Stomach (tissue), 9 donors: ENCODE results near the gene ANKFY1. TPM values are rescaled to one million over a fixed set of nuclear protein-coding genes. Genes with fewer than 3 reads are reported as not detected.
"Not testable (repeated sequence)": the region's sequence is repeated elsewhere in the genome, so short reads cannot be mapped to it uniquely, and the experiment has no call there.

Source experiments
- DNase-seq, 2 donors: peaks; one replicate each; pipeline versions ENCODE4 v3.0.0 to v3.0.0-alpha.2; 2013 to 2019
- H3K27ac ChIP-seq, 5 donors: fragments of 200-600 bp in 4 of 5; sonication (generic) in 4 of 5; one replicate each; pipeline ENCODE4 v1.5.1; 2013 to 2019; ENCODE audit warnings: mild to moderate bottlenecking in 1 of 5, moderate library complexity in 1 of 5
- H3K27me3 ChIP-seq, 3 donors: fragments of 200-600 bp; sonication (generic); one replicate each; pipeline ENCODE4 v1.5.1; 2017 to 2019; ENCODE audit warnings: mixed run types in 1 of 3
- H3K36me3 ChIP-seq, 4 donors: fragments of 200-600 bp; sonication (generic); 1 replicate in 3 of 4; 2 replicates in 1 of 4; pipeline ENCODE4 v1.5.1; 2016 to 2019
- H3K4me1 ChIP-seq, 4 donors: fragments of 200-600 bp; sonication (generic); one replicate each; pipeline ENCODE4 v1.5.1; 2016 to 2019
- H3K4me3 ChIP-seq, 4 donors: fragments of 200-600 bp; sonication (generic) in 3 of 4; one replicate each; pipeline ENCODE4 v1.5.1; 2016 to 2019; ENCODE audit warnings: mild to moderate bottlenecking in 1 of 4
- H3K9me3 ChIP-seq, 4 donors: fragments of 200-600 bp; sonication (generic); one replicate each; pipeline ENCODE4 v1.5.1; 2016 to 2019
- EP300 ChIP-seq: sonication (generic); formaldehyde crosslinking; IDR thresholded peaks from one replicate; pipeline ENCODE4 v1.6.1; 2017; ENCODE audit warnings: antibody characterized with exemption
- POLR2A ChIP-seq, 4 donors: fragments of 450-650 bp; IDR thresholded peaks; one replicate each; pipeline ENCODE4 v1.6.1; 2016; ENCODE audit warnings: antibody characterized with exemption in 4 of 4, control low read depth in 2 of 4, mild to moderate bottlenecking in 1 of 4, moderate library complexity in 1 of 4
- POLR2AphosphoS5 ChIP-seq, 3 donors: sonication (generic); formaldehyde crosslinking; IDR thresholded peaks; one replicate each; pipeline ENCODE4 v1.6.1; 2016; ENCODE audit warnings: antibody characterized with exemption in 3 of 3
- WGBS, 5 donors: extraction: QIAGEN DNeasy Blood & Tissue Kit in 3 of 5; methylation state at CpG; one replicate each; pipeline versions ENCODE4 v1.1.5 to v1.1.7; 2013 to 2018; 5-methylcytosine and 5-hydroxymethylcytosine counted together
- intact Hi-C: fragments of 100-400 bp; cut with DNase I; formaldehyde crosslinking; loops from one replicate; pipeline ENCODE4 v1.15.1; 2023; ENCODE audit warnings: low total_unique reads
- polyA plus RNA-seq, 3 donors: library from polyadenylated mRNA; stranded (reverse); fragments of 200-250 nt; gene quantifications; one replicate each; pipeline ENCODE4 v1.2.3, GENCODE V29; 2013
- total RNA-seq, 5 donors: library from RNA; depleted of rRNA; stranded (reverse); fragments of >200 nt; gene quantifications; one replicate each; pipeline versions ENCODE4 v1.1.0 to v1.2.3, GENCODE V29; 2014 to 2016
- TF ChIP-seq, protein P1 (sequence below), 7 experiments: fragments of 450-650 bp in 4 of 7; fragments of 200-600 bp in 3 of 7; sonication (generic) in 3 of 7; IDR thresholded peaks; one replicate each; pipeline ENCODE4 v1.5.1; 2016 to 2019; ENCODE audit warnings: antibody characterized with exemption in 7 of 7, control low read depth in 2 of 7, mild to moderate bottlenecking in 1 of 7
- donor health status: healthy with polysubstance abuse.
- donor health status: Bipolar disorder and iron deficiency.
- donor health status: healthy.

The ANKFY1 gene
- total and polyA plus RNA-seq, 8 donors: 6.4 to 61.0 (median 39.2) TPM

DNA sequence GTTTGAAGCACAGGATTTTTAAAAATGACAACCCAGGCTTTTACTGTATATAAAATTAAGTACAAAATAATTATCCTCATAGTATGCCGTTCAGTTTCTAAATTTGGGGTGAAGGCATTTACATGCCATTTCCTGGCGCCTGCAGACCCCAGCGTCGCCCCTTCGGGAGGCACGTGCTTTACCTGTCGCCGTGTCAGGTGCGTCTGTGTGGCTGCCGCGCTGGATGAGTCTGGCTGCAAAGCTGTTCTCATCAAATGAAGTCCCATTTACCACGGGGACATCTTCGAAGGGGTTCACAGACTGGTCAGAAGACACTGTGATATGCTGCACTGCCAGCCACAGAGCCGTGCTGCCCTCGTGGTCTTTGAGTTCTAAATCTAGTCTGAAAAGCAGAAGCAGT lies 69.0 kb downstream of the ANKFY1 start:
- Histone ChIP-seq H3K4me1 (no peaks in the 10 kb centered on the region), H3K4me3 (no peak overlapping the region), H3K27me3 (no peaks in the 10 kb centered on the region), H3K9me3 (no peaks in the 10 kb centered on the region), H3K36me3 (peaks cover 30 to 81% (median 77%) of the 10 kb centered on the region in 4 donors), H3K27ac (no peak overlapping the region)
- TF ChIP-seq POLR2A (IDR thresholded peaks at IDR 0.05): no peak
- TF ChIP-seq EP300: no peak
- TF ChIP-seq POLR2AphosphoS5 (IDR thresholded peaks at IDR 0.05): no peak
- TF ChIP-seq, protein P1, sequence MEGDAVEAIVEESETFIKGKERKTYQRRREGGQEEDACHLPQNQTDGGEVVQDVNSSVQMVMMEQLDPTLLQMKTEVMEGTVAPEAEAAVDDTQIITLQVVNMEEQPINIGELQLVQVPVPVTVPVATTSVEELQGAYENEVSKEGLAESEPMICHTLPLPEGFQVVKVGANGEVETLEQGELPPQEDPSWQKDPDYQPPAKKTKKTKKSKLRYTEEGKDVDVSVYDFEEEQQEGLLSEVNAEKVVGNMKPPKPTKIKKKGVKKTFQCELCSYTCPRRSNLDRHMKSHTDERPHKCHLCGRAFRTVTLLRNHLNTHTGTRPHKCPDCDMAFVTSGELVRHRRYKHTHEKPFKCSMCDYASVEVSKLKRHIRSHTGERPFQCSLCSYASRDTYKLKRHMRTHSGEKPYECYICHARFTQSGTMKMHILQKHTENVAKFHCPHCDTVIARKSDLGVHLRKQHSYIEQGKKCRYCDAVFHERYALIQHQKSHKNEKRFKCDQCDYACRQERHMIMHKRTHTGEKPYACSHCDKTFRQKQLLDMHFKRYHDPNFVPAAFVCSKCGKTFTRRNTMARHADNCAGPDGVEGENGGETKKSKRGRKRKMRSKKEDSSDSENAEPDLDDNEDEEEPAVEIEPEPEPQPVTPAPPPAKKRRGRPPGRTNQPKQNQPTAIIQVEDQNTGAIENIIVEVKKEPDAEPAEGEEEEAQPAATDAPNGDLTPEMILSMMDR (IDR thresholded peaks at IDR 0.05): no peak
- WGBS, 5 donors: 91 to 96% (median 94%) methylated on average over 15 of the region's 15 CpGs
- intact Hi-C loops: no loop called here
- DNase-seq: no peak

DNA sequence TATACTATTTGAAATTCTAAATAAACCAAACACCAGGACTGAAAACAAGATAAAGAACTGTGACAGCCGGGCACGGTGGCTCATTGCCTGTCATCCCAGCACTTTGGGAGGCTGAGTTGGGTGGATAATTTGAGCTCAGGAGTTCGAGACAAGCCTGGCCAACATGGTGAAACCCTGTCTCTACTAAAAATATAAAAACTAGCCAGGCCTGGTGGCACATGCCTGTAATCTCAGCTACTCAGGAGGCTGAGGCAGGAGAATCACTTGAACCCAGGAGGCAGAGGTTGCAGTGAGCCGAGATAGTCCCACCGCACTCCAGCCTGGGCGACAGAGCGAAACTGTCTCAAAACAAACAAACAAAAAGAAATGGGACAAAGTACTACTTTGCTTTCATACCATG lies 73.0 kb downstream of the ANKFY1 start:
- intact Hi-C loops, H3K27me3 ChIP-seq, H3K9me3 ChIP-seq, H3K4me3 ChIP-seq, DNase-seq, H3K4me1 ChIP-seq: not testable (repeated sequence)
- WGBS, 5 donors: 85 to 91% (median 87%) methylated on average over 7 of the region's 7 CpGs
- Histone ChIP-seq H3K36me3 (peaks cover 40 to 91% (median 88%) of the 10 kb centered on the region in 4 donors), H3K27ac (peak overlapping the region in 1 of 5 donors; percentile 34)

DNA sequence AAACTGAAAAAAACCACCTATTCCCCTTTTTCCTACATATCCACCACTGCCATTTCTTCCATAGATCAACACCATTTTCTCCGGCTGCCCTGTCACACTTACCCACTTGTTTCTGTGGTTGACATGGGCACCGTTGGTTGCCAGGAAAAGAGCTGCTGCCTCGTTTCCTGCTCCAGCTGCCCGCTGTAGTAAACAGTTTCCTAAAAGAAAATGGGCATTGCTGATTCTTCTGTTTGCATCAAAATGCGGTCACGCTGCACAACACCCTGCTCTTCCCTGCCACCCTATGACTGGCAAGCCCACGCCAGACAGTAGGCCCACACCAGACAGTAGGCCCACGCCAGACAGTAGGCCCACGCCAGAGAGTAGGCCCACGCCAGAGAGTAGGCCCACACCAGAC lies 74.5 kb downstream of the ANKFY1 start:
- H3K9me3 ChIP-seq: no peaks in the 10 kb centered on the region
- intact Hi-C loops: no loop called here
- no peaks in the 10 kb centered on the region for H3K27me3 ChIP-seq
- no peak overlapping the region for H3K27ac ChIP-seq
- TF ChIP-seq POLR2AphosphoS5 (IDR thresholded peaks at IDR 0.05) (no peak), EP300 (no peak), POLR2A (IDR thresholded peaks at IDR 0.05) (no peak)
- TF ChIP-seq, protein P1 (IDR thresholded peaks at IDR 0.05): no peak
- no peaks in the 10 kb centered on the region for H3K4me1 ChIP-seq
- 72 to 90% (median 81%) methylated on average over 10 of the region's 10 CpGs for WGBS, 5 donors
- DNase-seq: peak in 1 of 2 donors; percentile 56
- peaks cover 50 to 91% (median 88%) of the 10 kb centered on the region in 4 donors for H3K36me3 ChIP-seq
- no peak overlapping the region for H3K4me3 ChIP-seq

DNA sequence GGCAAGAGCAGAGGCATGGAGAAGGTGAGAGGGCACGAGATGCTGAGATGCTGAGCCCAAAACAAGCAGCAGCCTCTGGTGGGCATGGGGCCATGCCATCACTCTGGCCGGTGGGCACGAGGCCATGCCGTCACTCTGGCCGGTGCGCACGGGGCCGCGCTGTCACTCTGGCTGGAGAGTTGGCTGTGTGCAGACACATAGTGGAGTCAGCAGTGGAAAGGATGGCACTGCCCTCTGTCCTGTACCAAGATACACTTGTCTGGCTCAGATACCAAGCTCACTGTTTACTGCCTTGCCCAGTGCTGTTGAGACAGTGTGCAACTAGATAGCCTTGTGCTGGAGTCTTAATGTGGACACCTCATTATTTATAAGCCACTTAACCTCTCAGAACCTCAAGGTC lies 75.7 kb downstream of the ANKFY1 start:
- Histone ChIP-seq H3K9me3 (no peaks in the 10 kb centered on the region), H3K4me1 (no peaks in the 10 kb centered on the region), H3K4me3 (no peak overlapping the region), H3K27me3 (no peaks in the 10 kb centered on the region), H3K27ac (no peak overlapping the region), H3K36me3 (peaks cover 54 to 91% (median 88%) of the 10 kb centered on the region in 4 donors)
- no peak for TF ChIP-seq POLR2AphosphoS5 (IDR thresholded peaks at IDR 0.05)
- intact Hi-C loops: no loop called here
- no peak for DNase-seq
- WGBS, 5 donors: 90 to 98% (median 97%) methylated on average over 9 of the region's 9 CpGs

DNA sequence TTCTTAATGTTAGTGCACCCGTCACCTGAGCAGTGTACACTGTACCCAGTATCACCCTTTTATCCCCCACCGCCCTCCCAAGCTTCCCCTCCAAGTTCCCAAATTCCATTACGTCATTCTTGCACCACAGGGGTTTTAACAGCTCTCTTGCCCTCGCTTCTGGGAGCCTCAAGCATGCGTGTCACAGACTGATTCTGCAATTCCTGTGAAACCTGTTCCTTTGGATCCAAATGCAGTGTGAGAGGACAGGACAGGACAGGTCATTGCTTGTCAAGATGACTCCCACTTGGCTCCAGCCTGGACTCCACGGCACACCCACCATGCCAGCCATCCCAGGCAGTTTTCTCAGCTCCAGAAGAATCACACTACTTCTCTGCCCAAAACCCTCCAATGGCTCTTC lies 76.7 kb downstream of the ANKFY1 start:
- peak in 1 of 2 donors; percentile 41 for DNase-seq
- Histone ChIP-seq H3K27me3 (no peaks in the 10 kb centered on the region), H3K4me3 (no peak overlapping the region), H3K36me3 (peaks cover 63 to 93% (median 91%) of the 10 kb centered on the region in 4 donors), H3K9me3 (no peaks in the 10 kb centered on the region), H3K27ac (no peak overlapping the region), H3K4me1 (no peaks in the 10 kb centered on the region)
- 84 to 95% (median 92%) methylated on average over 6 of the region's 6 CpGs for WGBS, 5 donors
- intact Hi-C loops: no loop called here
- TF ChIP-seq, protein P1 (IDR thresholded peaks at IDR 0.05): no peak
